GM18505 (cell line): Measurements from ENCODE around the gene KLHL35.

Source experiments
- ATAC-seq: cut with Tn5 transposase; IDR thresholded peaks from one replicate; pipeline ENCODE4 v1.9.1; 2021; ENCODE audit not compliant: unreplicated experiment
- POLR2A ChIP-seq: IDR thresholded peaks from 4 replicates; pipeline ENCODE4 v1.6.1; 2011; ENCODE audit warnings: borderline replicate concordance; ENCODE audit not compliant: insufficient read depth, insufficient read length; ENCODE audit errors: extremely low read depth

The KLHL35 gene, protein sequence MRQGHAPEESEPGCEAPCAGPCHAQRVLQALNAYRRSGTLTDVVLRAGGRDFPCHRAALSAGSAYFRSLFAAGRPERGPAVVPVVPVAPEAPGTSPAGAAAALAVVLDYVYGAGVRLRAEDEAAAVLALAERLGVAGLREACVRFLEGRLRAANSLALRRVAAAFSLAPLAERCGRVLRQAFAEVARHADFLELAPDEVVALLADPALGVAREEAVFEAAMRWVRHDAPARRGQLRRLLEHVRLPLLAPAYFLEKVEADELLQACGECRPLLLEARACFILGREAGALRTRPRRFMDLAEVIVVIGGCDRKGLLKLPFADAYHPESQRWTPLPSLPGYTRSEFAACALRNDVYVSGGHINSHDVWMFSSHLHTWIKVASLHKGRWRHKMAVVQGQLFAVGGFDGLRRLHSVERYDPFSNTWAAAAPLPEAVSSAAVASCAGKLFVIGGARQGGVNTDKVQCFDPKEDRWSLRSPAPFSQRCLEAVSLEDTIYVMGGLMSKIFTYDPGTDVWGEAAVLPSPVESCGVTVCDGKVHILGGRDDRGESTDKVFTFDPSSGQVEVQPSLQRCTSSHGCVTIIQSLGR

DNA sequence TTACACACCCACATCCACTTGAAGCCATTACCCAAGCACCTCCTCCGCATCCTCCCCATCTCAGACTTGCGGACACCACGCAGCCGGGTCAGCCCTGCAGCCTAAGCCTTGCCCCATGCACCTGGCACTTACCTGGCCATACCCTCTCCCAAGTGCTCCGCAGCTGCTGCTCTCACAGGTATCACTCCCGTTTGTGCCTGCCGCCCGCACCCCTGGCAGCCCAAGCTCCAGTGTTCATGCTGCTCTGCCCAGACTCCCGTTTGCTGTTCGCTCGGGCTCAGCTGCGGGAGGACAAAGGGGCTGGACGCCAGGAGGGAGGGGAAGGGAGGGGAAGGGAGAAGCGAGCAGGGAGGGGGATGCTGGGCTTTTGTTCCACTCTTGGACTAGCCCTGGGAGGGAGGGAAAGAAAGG is at the start of gene KLHL35:
Gene KLHL35, minus strand, starts transcription at position 293 of the 411 bp plus-strand sequence. CDS start 2,574 bp downstream, outside the sequence.
- no peak for ATAC-seq
- no peak for TF ChIP-seq POLR2A

DNA sequence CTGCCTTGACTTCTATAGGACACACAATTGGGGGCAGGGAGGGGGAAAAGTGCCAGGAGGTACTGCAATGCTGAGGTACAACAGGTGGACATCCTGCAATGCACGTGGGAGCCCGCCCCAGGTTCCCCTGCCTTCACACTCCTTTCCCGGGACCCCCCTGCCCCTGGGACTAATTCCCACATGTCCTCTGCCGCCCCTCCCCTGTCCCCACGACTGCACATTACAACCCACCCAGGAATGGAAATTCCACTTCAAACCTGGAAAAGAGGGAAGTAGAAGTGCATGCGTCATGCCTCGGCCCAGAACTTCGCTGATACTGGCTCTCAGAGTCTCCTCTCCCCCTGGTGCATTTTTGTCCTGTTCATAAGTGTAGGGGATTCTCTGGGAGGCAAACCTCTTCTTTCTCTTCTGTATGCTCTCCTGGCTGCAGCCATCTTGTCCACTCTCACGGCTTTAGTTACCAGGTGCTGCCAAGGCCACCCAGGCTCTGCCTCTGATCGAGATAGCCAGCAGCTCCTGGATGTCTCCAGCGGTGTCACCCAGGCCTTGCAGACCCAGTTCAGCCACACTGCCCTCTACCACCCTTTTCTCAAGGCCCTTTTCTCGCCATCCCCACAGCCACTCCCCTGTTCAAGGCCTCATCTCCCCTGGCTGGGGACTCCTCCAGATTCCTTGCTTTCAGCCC is 49.1 kb upstream of the KLHL35 start:
- ATAC-seq: no peak
- TF ChIP-seq POLR2A: no peak

DNA sequence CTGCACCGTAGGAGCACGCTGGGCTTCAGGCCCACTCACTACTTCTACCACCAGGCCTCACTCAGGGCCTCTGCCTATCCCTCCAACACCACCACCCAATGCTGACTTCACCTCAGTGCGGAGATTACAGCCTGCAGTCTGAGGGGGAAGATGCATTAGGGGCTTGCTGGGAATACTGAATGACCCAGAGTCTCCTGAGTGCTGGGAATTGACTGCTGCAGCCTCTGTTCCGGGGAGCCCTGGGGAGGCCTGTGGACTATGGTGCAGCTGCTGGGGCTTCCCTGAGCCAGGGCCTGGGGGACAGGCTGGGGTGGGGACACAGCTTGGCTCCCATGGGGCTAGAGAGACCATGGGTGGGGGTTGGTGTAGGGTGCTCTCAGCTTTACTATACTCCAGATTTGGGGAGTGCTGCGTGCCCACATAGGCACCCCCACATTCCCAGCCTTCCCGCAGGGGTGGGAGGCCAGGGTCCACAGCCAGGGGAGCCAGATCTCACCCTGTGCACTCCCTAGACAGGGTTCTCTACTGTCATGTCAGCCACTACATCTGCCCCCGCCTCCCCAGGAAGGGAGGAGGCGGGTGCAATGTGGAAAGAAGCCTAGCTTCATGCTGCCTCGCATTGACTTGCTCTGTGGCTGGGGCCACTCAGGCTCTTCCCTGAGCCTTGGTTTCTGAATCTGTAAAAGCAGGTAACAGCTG is 48.4 kb upstream of the KLHL35 start:
- no peak for TF ChIP-seq POLR2A
- no peak for ATAC-seq

DNA sequence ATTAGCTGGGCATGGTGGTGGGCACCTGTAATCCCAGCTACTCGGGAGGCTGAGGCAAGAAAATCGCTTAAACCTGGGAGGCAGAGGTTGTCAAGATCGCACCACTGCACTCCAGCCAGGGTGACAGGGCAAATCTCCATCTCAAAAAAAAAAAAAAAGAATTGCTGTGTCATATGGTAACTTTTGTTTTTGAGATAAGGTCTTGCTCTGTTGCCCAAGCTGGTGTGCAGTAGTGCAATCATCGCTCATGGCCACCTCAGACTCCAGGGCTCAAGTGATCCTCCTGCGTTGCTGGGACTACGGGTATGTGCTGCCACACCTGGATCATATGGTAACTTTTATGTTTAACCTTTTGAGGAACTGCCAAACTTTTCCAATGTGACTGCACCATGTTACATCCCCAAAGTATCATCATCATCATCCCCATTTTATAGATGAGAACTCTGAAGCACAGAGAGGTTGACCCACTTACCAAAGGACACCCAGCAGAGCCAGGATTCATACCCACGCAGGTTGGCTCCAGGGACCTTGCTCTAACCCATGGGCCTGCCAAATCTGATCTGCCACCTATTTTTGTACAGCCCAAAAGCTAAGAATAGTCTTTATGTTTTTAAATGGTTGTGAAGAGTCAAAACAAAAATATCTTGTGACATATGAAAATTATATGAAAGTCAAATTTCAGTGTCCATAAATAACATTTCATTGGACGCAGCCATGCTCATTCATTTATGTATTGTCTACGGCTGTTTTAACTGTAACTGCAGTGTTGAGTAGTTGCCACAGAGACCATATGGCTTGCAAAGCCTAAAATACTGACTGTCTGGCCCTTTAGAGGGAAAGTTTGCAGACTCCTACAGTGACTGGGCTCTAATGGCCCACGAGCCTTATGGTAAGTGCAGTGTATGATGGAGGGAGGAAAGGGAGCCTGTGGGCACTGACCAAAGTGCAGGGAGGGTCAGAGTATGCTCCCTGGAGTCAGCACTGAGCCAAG is 47.5 kb upstream of the KLHL35 start:
- TF ChIP-seq POLR2A: no peak
- no peak for ATAC-seq

DNA sequence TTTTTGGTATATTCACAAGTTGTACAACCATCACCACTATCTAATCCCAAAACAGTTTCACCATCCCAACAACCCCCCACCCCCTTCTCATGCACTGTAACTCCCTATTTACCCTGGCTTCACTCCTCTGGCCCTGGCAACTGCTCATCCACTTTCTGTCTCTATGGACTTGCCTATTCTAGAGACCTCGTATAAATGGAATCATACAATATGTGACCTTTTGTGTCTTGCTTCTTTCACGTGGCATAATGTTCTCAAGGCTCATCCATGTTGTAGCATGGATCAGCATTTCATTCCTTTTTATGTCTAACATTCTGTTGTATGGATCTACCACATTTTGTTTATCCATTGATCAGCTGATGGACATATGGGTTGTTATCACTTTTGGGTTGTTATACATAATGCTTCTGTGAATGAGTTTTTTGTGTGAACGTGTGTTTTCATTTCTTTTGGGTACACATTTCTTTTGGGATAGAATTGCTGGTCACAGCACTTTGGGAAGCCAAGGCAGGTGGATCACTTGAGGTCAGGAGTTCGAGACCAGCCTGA is 46.7 kb upstream of the KLHL35 start:
- no peak for ATAC-seq
- TF ChIP-seq POLR2A: no peak

DNA sequence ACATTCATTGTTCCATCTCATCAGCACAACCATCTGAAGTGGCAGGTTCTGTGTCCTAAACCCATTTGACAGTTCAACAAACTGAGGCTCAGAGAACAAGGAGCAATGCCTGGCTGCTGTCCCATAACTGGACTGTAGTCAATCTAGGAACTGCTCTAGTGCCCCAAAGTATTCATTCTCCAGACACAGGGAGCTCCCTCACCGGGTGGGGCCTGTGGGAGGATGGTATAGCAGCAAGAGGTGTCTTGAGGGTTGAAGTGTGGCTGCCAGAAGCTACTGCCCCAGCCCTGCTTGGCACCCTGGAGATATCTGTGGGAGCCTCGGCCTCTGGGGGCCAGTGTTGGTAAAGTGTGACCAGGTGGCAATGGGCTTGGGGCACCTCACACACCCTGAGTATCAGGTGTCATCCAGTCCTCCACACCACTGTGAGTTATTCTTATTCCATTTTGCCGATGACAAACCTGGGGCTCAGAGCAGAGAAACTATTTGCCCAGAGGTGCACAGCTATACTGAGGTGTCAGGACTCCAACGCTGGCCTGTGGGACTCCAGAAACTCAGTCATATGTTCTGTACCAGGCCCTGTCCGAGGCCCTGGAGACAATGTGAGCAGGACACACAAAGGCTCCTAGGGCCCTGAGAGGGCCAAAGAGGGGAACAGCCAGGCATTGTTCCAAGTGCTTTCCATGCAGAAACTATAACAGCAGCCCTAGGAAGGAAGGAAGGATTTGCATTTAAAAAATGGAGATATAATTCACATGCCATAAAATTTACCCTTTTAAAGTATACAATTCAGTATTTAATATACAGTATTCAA is 46.0 kb upstream of the KLHL35 start:
- no peak for ATAC-seq

DNA sequence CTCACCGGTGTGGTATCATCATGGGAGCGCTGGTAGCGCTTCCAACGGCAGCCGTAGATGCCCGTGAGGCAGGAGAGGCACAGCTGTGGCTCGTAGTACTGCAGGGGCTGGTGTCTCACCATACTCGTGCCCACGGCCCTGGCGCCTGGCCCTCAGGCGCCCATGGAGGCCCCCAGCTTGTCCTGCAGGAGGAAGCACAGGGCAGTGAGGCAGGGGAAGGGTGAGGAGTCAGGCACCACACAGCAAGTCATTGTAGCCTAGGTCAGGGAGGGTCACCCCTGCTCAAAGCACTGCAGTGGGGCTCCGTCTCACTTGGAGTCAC is 44.6 kb upstream of the KLHL35 start:
- TF ChIP-seq POLR2A: no peak
- ATAC-seq: no peak

More for the DNA sequence above, 46.0 kb upstream of the KLHL35 start:
- no peak for TF ChIP-seq POLR2A

DNA sequence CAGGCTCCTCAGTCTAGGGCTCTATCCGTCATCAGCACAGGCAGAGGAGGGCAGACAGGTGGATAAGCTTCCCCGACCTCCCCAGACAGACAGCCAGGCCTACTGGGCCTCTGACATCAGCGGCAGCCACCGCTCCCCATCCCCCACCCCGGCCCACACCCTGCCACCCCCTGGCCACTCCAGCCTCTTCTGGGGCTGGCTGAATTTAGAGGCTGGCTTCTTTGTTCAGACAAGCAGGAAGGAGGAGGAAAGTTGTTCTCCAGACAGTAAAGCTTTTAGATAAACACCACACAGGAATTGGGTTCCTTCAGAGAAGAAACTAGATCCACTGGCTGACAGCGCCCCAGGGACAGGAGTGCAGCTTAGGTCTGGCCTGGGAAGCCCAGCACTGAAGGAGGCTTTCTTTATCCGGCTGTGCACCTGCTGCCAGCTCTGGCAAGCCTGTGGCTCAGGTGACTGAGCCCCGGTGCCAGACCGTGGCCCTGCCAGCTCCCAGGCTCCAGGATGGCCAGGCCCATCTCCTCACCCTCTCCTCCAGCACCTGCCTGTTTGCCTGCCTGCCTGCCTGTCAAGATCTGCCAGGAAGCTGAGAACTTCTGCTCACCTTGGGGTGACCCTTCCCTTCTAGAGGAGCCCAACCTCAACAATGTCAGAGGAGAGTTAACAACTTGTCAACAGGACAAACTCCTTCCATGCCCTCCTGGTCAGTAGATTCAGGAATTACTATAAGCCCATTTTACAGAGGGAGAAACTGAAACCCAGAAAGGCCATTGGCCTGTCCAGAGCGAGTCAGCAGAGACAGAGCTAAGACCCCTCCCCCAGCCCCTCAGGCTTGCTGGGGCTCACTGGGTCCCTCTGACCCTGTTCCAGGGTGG is 44.0 kb upstream of the KLHL35 start:
- TF ChIP-seq POLR2A: no peak
- ATAC-seq: no peak

DNA sequence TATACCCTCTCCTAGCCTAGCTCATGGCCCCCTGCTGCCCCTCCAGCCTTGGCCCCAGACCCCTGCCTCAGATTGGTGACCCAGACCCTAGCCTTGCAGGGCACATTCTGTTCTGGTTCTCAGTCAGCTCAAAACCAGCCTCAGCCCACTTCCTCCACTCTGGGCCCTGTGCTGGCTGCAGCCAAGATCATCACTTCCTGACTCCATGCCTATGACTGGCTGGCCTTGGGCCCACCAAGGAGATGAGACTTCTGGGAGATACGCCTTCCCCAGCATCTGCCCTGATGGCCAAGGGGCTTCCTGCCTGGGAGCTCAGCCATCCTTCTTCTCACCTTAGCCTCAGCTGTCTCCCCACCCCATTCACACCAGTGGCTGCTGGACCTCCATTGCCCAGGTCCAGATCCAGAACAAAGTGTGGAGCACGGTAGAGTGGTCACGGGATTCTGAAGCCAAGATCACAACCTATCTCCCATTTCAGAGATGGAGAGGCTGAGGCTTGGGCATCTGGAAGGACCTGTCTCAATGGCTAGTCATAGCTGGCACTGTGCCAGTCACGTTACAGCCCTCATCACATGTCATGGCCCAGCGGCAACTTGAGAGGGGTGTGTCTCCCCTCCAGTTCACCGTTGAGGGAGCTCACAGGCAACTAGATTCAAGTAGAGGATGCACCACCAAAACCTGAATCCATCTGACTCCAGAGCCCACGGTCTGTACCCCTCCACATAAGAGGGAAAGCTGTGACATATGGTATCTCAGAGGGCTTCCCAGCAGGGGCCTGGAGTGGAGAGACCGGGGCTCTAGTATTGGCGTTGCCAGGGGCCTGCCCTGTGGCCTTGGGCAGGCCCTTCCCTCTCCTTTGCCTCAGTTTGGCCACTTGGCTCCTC is 43.0 kb upstream of the KLHL35 start:
- ATAC-seq: no peak
- no peak for TF ChIP-seq POLR2A

DNA sequence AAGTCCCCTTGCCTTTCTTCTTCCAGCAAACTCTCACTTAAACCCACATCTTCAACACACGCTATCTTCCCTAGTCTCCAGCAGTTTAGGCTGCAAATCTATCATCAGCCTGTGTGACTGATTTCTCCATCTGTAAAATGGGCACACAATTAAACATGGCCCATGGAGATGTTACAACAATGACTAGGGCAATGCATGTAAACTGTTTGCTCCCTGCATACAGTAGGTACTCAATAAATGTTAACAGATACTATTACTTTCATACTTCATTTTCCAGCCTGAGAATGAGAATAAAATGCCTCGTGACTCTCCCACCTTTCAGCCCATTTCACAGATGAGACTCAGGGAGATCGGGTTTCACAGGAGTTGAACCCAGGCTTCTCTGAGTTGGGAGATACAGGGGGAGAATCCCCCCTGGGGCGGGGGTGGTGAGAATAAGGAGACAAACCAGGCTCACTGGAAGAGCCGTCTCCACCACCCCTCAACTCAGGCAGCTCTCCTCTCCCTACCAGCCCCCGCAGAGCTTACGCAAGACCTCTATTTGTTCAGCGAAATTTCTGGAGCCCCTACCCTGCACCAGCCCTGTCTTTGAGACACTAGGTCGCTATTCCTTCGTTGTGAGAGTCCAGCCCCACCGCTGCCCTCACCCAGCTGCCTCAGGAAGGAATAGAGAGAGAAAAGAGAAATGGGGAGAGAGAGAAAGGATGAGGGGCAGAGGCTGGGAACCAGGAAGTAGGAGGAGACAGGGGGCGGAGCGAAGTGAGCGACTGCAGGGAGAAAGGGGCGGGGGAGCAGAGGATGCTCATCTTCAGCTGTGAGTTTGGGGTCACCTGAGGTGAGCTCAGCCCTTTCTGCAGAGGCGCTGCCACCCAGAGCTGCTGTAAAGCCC is 42.1 kb upstream of the KLHL35 start:
- no peak for TF ChIP-seq POLR2A
- ATAC-seq: no peak
